ENCODE results near the gene CD300H.

GRCh38 chr17:74578979-74579378 lies 11.7 kb upstream of the CD300H start:
- TF ChIP-seq, protein P1, sequence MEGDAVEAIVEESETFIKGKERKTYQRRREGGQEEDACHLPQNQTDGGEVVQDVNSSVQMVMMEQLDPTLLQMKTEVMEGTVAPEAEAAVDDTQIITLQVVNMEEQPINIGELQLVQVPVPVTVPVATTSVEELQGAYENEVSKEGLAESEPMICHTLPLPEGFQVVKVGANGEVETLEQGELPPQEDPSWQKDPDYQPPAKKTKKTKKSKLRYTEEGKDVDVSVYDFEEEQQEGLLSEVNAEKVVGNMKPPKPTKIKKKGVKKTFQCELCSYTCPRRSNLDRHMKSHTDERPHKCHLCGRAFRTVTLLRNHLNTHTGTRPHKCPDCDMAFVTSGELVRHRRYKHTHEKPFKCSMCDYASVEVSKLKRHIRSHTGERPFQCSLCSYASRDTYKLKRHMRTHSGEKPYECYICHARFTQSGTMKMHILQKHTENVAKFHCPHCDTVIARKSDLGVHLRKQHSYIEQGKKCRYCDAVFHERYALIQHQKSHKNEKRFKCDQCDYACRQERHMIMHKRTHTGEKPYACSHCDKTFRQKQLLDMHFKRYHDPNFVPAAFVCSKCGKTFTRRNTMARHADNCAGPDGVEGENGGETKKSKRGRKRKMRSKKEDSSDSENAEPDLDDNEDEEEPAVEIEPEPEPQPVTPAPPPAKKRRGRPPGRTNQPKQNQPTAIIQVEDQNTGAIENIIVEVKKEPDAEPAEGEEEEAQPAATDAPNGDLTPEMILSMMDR (IDR thresholded peaks at IDR 0.05; ENCODE audit: low read depth, low read length), result no peak
- no peak for TF ChIP-seq POLR2A (IDR thresholded peaks at IDR 0.05; ENCODE audit: extremely low read depth, insufficient read length)

All from NB4 (cell line).